SK-N-SH (cell line): ENCODE measurements around the gene AAMP.

Experiments
- CHD2 ChIP-seq: fragments of 150-350 bp; IDR thresholded peaks from 2 replicates; pipeline ENCODE4 v1.6.1; 2018; ENCODE audit warnings: low read length; ENCODE audit not compliant: partially characterized antibody
- EZH2phosphoT487 ChIP-seq: fragments of 200-600 bp; sonication (generic); IDR thresholded peaks from 2 replicates; pipeline ENCODE4 v1.6.1; 2017; ENCODE audit warnings: low read depth, mixed run types, mild to moderate bottlenecking, antibody characterized with exemption, moderate library complexity, borderline replicate concordance
- GABPA ChIP-seq: IDR thresholded peaks from 2 replicates; pipeline ENCODE4 v1.4.0; 2012; ENCODE audit warnings: low read depth, mild to moderate bottlenecking
- MXI1 ChIP-seq: IDR thresholded peaks from 2 replicates; pipeline ENCODE4 v1.6.1; 2012; ENCODE audit warnings: mild to moderate bottlenecking, low read depth, low read length, improper control_type of control experiment
- NFIC ChIP-seq: IDR thresholded peaks from 2 replicates; pipeline ENCODE4 v1.4.0; 2012; ENCODE audit warnings: borderline replicate concordance
- POLR2AphosphoS5 ChIP-seq: IDR thresholded peaks from 2 replicates; pipeline ENCODE4 v1.6.1; 2012; ENCODE audit warnings: low read depth, low read length
- RXRA ChIP-seq: IDR thresholded peaks from 2 replicates; pipeline ENCODE4 v1.4.0; 2012; ENCODE audit warnings: low read depth, mild to moderate bottlenecking, borderline replicate concordance
- USF1 ChIP-seq: IDR thresholded peaks from 2 replicates; pipeline ENCODE4 v1.4.0; 2012; ENCODE audit warnings: low read depth, borderline replicate concordance
- ZBTB33 ChIP-seq: IDR thresholded peaks from 2 replicates; pipeline ENCODE4 v1.4.0; 2012; ENCODE audit warnings: low read depth, borderline replicate concordance

GRCh38 chr2:218271487-218271797 lies 1.5 kb upstream of the AAMP start:
- TF ChIP-seq EZH2phosphoT487 (no peak), NFIC (no peak), ZBTB33 (no peak), CHD2 (no peak), USF1 (no peak), MXI1 (no peak), GABPA (no peak), RXRA (no peak), POLR2AphosphoS5 (no peak)
